Suprapubic skin (tissue), 4 donors: ENCODE measurements around the gene INSYN2B. TPM values are rescaled to one million over a fixed set of nuclear protein-coding genes. Genes with fewer than 3 reads are reported as not detected.
"Not testable (repeated sequence)": the region's sequence is repeated elsewhere in the genome, so short reads cannot be mapped to it uniquely, and the experiment has no call there.

Experiments used
- DNase-seq, 2 donors: peaks; one replicate each; pipeline ENCODE4 v3.0.0-alpha.2; 2019; ENCODE audit warnings: low spot score in 2 of 2
- H3K27ac ChIP-seq: fragments of 200-600 bp; sonication (generic); one replicate; pipeline ENCODE4 v1.5.1; 2019
- H3K27me3 ChIP-seq: fragments of 200-600 bp; sonication (generic); one replicate; pipeline ENCODE4 v1.5.1; 2019
- H3K36me3 ChIP-seq: fragments of 200-600 bp; sonication (generic); one replicate; pipeline ENCODE4 v1.5.1; 2019
- H3K4me1 ChIP-seq: fragments of 200-600 bp; sonication (generic); one replicate; pipeline ENCODE4 v1.5.1; 2019
- H3K4me3 ChIP-seq: fragments of 200-600 bp; sonication (generic); one replicate; pipeline ENCODE4 v1.5.1; 2019; ENCODE audit warnings: mild to moderate bottlenecking
- H3K9me3 ChIP-seq: fragments of 200-600 bp; sonication (generic); one replicate; pipeline ENCODE4 v1.5.1; 2019
- CTCF ChIP-seq, 2 donors: fragments of 200-600 bp in 1 of 2; fragments of 450-650 bp in 1 of 2; sonication (generic) in 1 of 2; IDR thresholded peaks; one replicate each; pipeline ENCODE4 v1.5.1; 2016 to 2019; ENCODE audit warnings: antibody characterized with exemption in 2 of 2, mild to moderate bottlenecking in 1 of 2, moderate library complexity in 1 of 2
- EP300 ChIP-seq: sonication (generic); formaldehyde crosslinking; IDR thresholded peaks from one replicate; pipeline ENCODE4 v1.6.1; 2017; ENCODE audit warnings: antibody characterized with exemption
- POLR2A ChIP-seq, 2 donors: fragments of 450-650 bp; IDR thresholded peaks; one replicate each; pipeline ENCODE4 v1.6.1; 2017; ENCODE audit warnings: antibody characterized with exemption in 2 of 2, mild to moderate bottlenecking in 2 of 2, moderate library complexity in 2 of 2
- POLR2AphosphoS5 ChIP-seq, 3 donors: sonication (generic); formaldehyde crosslinking; IDR thresholded peaks; one replicate each; pipeline ENCODE4 v1.6.1; 2017; ENCODE audit warnings: antibody characterized with exemption in 3 of 3
- WGBS: methylation state at CpG from one replicate; pipeline ENCODE4 v1.1.5; 2018; 5-methylcytosine and 5-hydroxymethylcytosine counted together
- total RNA-seq, 4 donors: library from RNA; depleted of rRNA; stranded (reverse); fragments of >200 nt; gene quantifications; one replicate each; pipeline ENCODE4 v1.1.0, GENCODE V29; 2016

INSYN2B gene
- total RNA-seq, 4 donors from 2014 or later: 0.47 to 0.68 (median 0.55) TPM

- no peaks in the 10 kb centered on the region for H3K36me3 ChIP-seq
- DNase-seq: no peak
- H3K27ac ChIP-seq: no peak overlapping the region
- no peaks in the 10 kb centered on the region for H3K27me3 ChIP-seq
- no peaks in the 10 kb centered on the region for H3K9me3 ChIP-seq
- H3K4me1 ChIP-seq: no peaks in the 10 kb centered on the region
- no peak overlapping the region for H3K4me3 ChIP-seq
- WGBS: 93% methylated on average over 5 of the region's 5 CpGs
- no peak for TF ChIP-seq CTCF (IDR thresholded peaks at IDR 0.05)
Measured at GRCh38 chr5:169964246-169964645, 16.0 kb downstream of the INSYN2B start.

- Histone ChIP-seq H3K27me3 (no peaks in the 10 kb centered on the region), H3K27ac (no peak overlapping the region), H3K4me1 (no peaks in the 10 kb centered on the region), H3K9me3 (no peaks in the 10 kb centered on the region), H3K36me3 (no peaks in the 10 kb centered on the region), H3K4me3 (no peak overlapping the region)
- WGBS: 90% methylated on average over 2 of the region's 2 CpGs
- no peak for DNase-seq
- TF ChIP-seq POLR2A (IDR thresholded peaks at IDR 0.05) (no peak), CTCF (IDR thresholded peaks at IDR 0.05) (no peak), EP300 (no peak), POLR2AphosphoS5 (IDR thresholded peaks at IDR 0.05) (no peak)
Measured at GRCh38 chr5:169960659-169961058, 19.6 kb downstream of the INSYN2B start.

- DNase-seq: no peak
- H3K27me3 ChIP-seq: no peaks in the 10 kb centered on the region
- 79% methylated on average over 3 of the region's 3 CpGs for WGBS
- no peaks in the 10 kb centered on the region for H3K4me1 ChIP-seq
- no peaks in the 10 kb centered on the region for H3K9me3 ChIP-seq
- H3K27ac ChIP-seq: no peak overlapping the region
- H3K36me3 ChIP-seq: no peaks in the 10 kb centered on the region
- TF ChIP-seq POLR2AphosphoS5 (IDR thresholded peaks at IDR 0.05): no peak
- no peak for TF ChIP-seq EP300
- TF ChIP-seq POLR2A (IDR thresholded peaks at IDR 0.05): no peak
- TF ChIP-seq CTCF (IDR thresholded peaks at IDR 0.05): no peak
- H3K4me3 ChIP-seq: no peak overlapping the region
Measured at GRCh38 chr5:169958278-169958677, 22.0 kb downstream of the INSYN2B start.

GRCh38 chr5:169956756-169957155, 23.5 kb downstream of the INSYN2B start:
- H3K36me3 ChIP-seq: no peaks in the 10 kb centered on the region
- no peaks in the 10 kb centered on the region for H3K4me1 ChIP-seq
- DNase-seq: no peak
- H3K27me3 ChIP-seq: no peaks in the 10 kb centered on the region
- H3K4me3 ChIP-seq: no peak overlapping the region
- H3K9me3 ChIP-seq: no peaks in the 10 kb centered on the region
- no peak for TF ChIP-seq POLR2A (IDR thresholded peaks at IDR 0.05)
- no peak overlapping the region for H3K27ac ChIP-seq

GRCh38 chr5:169956126-169956525, 24.2 kb downstream of the INSYN2B start:
- Histone ChIP-seq H3K36me3 (no peaks in the 10 kb centered on the region), H3K27ac (no peak overlapping the region), H3K9me3 (no peaks in the 10 kb centered on the region), H3K4me3 (no peak overlapping the region), H3K27me3 (no peaks in the 10 kb centered on the region), H3K4me1 (no peaks in the 10 kb centered on the region)
- WGBS: 67% methylated on average over 3 of the region's 3 CpGs
- TF ChIP-seq CTCF (IDR thresholded peaks at IDR 0.05): no peak
- no peak for TF ChIP-seq EP300
- TF ChIP-seq POLR2AphosphoS5 (IDR thresholded peaks at IDR 0.05): no peak
- TF ChIP-seq POLR2A (IDR thresholded peaks at IDR 0.05): no peak
- DNase-seq: no peak

GRCh38 chr5:169954786-169955185, 25.5 kb downstream of the INSYN2B start:
- no peaks in the 10 kb centered on the region for H3K4me1 ChIP-seq
- no peak overlapping the region for H3K27ac ChIP-seq
- H3K9me3 ChIP-seq: no peaks in the 10 kb centered on the region
- WGBS: 75% methylated on average over 6 of the region's 6 CpGs
- no peak overlapping the region for H3K4me3 ChIP-seq
- no peaks in the 10 kb centered on the region for H3K36me3 ChIP-seq
- H3K27me3 ChIP-seq: no peaks in the 10 kb centered on the region
- TF ChIP-seq EP300: no peak
- TF ChIP-seq CTCF (IDR thresholded peaks at IDR 0.05): no peak
- TF ChIP-seq POLR2A (IDR thresholded peaks at IDR 0.05): no peak
- TF ChIP-seq POLR2AphosphoS5 (IDR thresholded peaks at IDR 0.05): no peak
- no peak for DNase-seq

- H3K4me1 ChIP-seq, H3K36me3 ChIP-seq, H3K27ac ChIP-seq, H3K27me3 ChIP-seq, DNase-seq, H3K9me3 ChIP-seq, H3K4me3 ChIP-seq: not testable (repeated sequence)
- 90% methylated on average over 4 of the region's 4 CpGs for WGBS
Measured at GRCh38 chr5:169953196-169953595, 27.1 kb downstream of the INSYN2B start.
